ENCODE data around the gene PKP4. TPM values are rescaled to one million over a fixed set of nuclear protein-coding genes. Genes with fewer than 3 reads are reported as not detected.

The PKP4 gene
- total RNA-seq, 2 experiments from 2014 or later: 33.7 to 38.7 TPM

DNA sequence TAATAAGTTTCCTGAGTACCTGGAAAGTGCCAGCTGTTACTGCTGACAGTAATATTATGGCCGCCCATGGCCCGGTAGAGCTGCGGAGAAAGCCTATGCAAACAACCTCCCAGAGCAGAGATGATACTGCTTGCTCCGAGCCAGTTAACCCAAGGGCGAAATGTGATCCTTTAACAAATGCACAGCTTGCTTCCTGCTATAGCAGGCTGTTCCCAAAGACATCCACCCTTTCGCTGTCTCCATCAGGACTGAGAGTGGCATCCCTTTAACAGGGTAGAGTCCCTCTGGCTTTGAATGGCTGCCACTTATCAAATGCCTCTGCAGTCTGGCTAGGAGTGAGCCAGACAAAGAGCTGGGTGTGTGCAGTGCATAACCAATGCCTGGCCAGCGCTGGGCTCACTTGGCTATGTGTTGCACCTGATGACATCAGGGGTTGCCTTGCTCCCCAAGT lies 268.7 kb downstream of the PKP4 start:
- Mint-ChIP-seq H3K27ac (no peak overlapping the region), H3K4me1 (ENCODE audit: low read depth) (no peaks in the 10 kb centered on the region), H3K4me3 (no peak overlapping the region), H3K27me3 (no peaks in the 10 kb centered on the region), H3K36me3 (ENCODE audit: low read depth) (no peaks in the 10 kb centered on the region), H3K9me3 (no peaks in the 10 kb centered on the region)
- no peak for TF ChIP-seq CTCF (IDR thresholded peaks at IDR 0.05)
- ChIA-PET POLR2A (no interaction called here), CTCF (interaction anchor here (2.4 kb wide), 1 partner anchor 28 kb away, joined by 7 read pairs; no protein-coding TSS in a partner anchor)
- DNase-seq (no peak), ATAC-seq (no peak)
- intact Hi-C loops (cut with micrococcal nuclease): no loop called here

DNA sequence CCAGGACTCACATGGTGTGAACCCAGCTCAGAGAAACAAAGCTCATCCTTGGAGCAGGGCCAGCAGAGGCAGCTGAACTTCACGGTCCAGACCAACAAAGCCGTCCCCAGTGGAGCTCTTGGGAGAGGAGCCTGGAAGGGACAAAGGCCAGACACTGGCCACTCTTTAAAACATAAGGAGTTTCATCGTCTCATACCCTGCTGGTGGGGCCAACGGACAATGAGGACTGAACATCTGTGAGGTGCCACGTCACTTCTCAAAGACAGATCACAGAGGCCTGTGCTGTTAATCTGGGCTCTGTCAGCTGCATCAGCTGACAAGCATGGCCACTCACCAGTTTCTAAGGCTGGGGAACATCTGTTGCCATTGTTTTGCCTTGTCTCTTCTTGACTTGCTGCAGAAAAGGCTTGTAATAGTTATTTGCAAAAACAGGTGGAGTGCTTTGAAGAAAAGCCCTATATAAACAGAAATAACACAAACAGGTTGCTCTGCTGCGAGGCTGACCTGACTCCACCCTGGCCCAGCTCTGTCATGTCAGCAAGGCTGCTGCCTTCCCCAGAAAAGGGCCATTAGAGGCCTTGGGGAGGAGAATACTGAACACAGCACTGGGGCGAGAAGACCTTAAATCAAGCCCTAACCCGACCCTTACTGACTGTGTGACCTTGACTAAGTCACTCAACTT lies 270.3 kb downstream of the PKP4 start:
- no peak for ATAC-seq
- no peak for DNase-seq
- no peak for TF ChIP-seq CTCF (IDR thresholded peaks at IDR 0.05)
- H3K4me1 Mint-ChIP-seq (ENCODE audit: low read depth): no peaks in the 10 kb centered on the region
- H3K9me3 Mint-ChIP-seq: no peaks in the 10 kb centered on the region
- ChIA-PET POLR2A (no interaction called here), CTCF (no interaction called here)
- H3K4me3 Mint-ChIP-seq: no peak overlapping the region
- no peaks in the 10 kb centered on the region for H3K27me3 Mint-ChIP-seq
- intact Hi-C loops (cut with micrococcal nuclease): no loop called here
- H3K27ac Mint-ChIP-seq: no peak overlapping the region
- no peaks in the 10 kb centered on the region for H3K36me3 Mint-ChIP-seq (ENCODE audit: low read depth)

GRCh38 chr2:158728422-158728821 lies 271.7 kb downstream of the PKP4 start:
- Mint-ChIP-seq H3K9me3 (no peaks in the 10 kb centered on the region), H3K4me3 (no peak overlapping the region), H3K27me3 (no peaks in the 10 kb centered on the region), H3K36me3 (ENCODE audit: low read depth) (no peaks in the 10 kb centered on the region), H3K27ac (no peak overlapping the region), H3K4me1 (ENCODE audit: low read depth) (no peaks in the 10 kb centered on the region)
- ChIA-PET CTCF (interaction anchor here (1.3 to 1.5 kb wide), 2 partner anchors 17 to 26 kb away, joined by 3 to 4 read pairs; no protein-coding TSS in a partner anchor), POLR2A (no interaction called here)
- no peak for TF ChIP-seq CTCF (IDR thresholded peaks at IDR 0.05)
- DNase-seq (no peak), ATAC-seq (no peak)
- intact Hi-C loops (cut with micrococcal nuclease): no loop called here

GRCh38 chr2:158729451-158729850 lies 272.7 kb downstream of the PKP4 start:
- TF ChIP-seq CTCF (IDR thresholded peaks at IDR 0.05): no peak
- ATAC-seq: no peak
- Mint-ChIP-seq H3K27me3 (no peaks in the 10 kb centered on the region), H3K36me3 (ENCODE audit: low read depth) (no peaks in the 10 kb centered on the region), H3K4me1 (ENCODE audit: low read depth) (no peaks in the 10 kb centered on the region), H3K4me3 (no peak overlapping the region), H3K27ac (no peak overlapping the region), H3K9me3 (no peaks in the 10 kb centered on the region)
- ChIA-PET POLR2A (no interaction called here), CTCF (interaction anchor here (1.3 to 1.5 kb wide), 2 partner anchors 16 to 25 kb away, joined by 3 to 4 read pairs; no protein-coding TSS in a partner anchor)
- intact Hi-C loops (cut with micrococcal nuclease): no loop called here
- no peak for DNase-seq

- ChIA-PET CTCF (interaction anchor here (1.5 kb wide), 1 partner anchor 16 kb away, joined by 4 read pairs; no protein-coding TSS in a partner anchor), POLR2A (no interaction called here)
- ATAC-seq (no peak), DNase-seq (no peak)
- H3K27ac Mint-ChIP-seq: no peak overlapping the region
- no peaks in the 10 kb centered on the region for H3K4me1 Mint-ChIP-seq (ENCODE audit: low read depth)
- no peaks in the 10 kb centered on the region for H3K9me3 Mint-ChIP-seq
- intact Hi-C loops (cut with micrococcal nuclease): no loop called here
- no peaks in the 10 kb centered on the region for H3K27me3 Mint-ChIP-seq
- no peak overlapping the region for H3K4me3 Mint-ChIP-seq
- TF ChIP-seq CTCF (IDR thresholded peaks at IDR 0.05): no peak
- H3K36me3 Mint-ChIP-seq (ENCODE audit: low read depth): no peaks in the 10 kb centered on the region
These were observed 273.3 kb downstream of the PKP4 start for GRCh38 chr2:158729873-158730620.

All from activated CD8-positive, alpha-beta T cell treated with anti-CD3 and anti-CD28 coated beads for 36 hours (primary cell).